Measurements from ENCODE around the gene PCDHB16.

DNA sequence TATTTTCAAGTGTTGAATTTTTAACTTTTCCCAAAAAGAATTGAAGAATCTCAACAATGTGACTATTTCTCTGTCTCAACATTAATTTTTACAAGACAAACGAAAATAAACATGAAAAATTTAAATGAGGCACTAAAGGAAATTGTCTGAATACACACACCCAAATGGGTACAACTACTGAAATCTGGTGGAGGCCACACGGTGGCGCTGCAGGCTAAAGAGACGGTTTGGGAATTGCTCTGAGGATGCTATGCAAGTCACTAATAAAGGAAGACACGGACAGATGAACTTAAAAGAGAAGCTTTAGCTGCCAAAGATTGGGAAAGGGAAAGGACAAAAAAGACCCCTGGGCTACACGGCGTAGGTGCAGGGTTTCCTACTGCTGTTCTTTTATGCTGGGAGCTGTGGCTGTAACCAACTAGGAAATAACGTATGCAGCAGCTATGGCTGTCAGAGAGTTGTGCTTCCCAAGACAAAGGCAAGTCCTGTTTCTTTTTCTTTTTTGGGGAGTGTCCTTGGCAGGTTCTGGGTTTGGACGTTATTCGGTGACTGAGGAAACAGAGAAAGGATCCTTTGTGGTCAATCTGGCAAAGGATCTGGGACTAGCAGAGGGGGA is 10.0 kb downstream of the PCDHB16 start, which contains the start of gene PCDHB10:
- TF ChIP-seq EZH2phosphoT487 (IDR thresholded peaks at IDR 0.05; ENCODE audit: insufficient read depth, low read depth) (no peak), EZH2 (IDR thresholded peaks at IDR 0.05; ENCODE audit: insufficient read depth, poor library complexity, severe bottlenecking) (no peak)

Measured in GM23248 (cell line).